ENCODE measurements around the gene HIRA. TPM values are rescaled to one million over a fixed set of nuclear protein-coding genes. Genes with fewer than 3 reads are reported as not detected.

Gene HIRA
- total RNA-seq, 4 donors from 2014 or later, result 14.8 to 23.0 (median 17.2) TPM

DNA sequence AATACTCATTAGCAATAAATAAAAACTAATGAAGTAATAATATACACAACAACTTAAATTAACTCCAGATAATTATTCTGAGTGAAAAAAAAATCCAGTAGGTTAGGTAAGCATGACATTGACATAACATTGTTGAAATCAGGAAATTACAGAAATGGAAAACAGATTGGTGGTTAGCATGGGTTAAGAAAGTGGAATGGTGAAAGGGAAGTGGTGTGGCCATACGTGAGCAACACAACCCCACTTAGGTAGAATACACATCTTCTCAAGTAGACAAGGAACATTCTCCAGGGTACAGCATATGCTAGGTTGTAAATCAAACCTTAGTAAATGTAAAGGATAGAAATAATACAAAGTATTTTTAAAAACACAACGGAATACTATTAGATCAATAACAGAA, 109.8 kb downstream of the HIRA start:
- TF ChIP-seq CTCF (IDR thresholded peaks at IDR 0.05; ENCODE audit: low read depth), result no peak

DNA sequence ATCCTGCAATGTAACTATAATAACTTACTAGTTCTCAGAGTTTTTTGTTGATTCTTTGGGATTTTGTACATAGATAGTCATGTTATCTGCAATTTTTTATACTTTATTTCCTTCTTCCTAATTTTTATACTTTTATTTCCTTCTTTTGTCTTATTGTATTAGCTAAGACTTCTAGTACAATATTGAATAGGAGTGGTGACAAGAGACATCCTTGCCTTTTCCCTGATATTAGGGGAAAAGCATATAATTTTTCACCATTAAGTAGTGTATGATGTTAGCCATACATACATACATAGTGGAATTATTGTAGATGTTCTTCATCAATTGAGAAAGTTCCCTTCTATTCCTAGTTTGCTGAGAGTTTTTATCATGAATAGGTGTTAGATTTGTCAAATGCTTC, 112.3 kb downstream of the HIRA start:
- TF ChIP-seq CTCF (IDR thresholded peaks at IDR 0.05; ENCODE audit: low read depth), result no peak

DNA sequence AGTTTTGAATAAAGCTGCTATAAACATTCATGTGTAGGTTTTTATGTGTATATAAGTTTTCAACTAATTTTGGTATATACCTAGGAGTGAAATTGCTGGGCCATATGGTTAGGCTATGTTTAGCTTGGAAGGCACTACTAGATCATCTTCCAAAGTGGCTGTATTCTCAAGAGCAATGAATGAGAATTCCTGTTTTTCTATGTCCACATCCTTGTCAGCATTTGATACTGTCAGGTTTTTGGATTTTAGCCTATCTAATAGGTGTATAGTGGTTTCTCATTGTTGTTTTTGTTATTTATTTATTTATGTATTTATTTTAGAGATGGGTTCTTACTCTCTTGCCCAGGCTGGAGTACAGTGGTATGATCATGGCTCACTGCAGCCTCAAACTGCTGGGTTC, 113.7 kb downstream of the HIRA start:
- TF ChIP-seq CTCF (IDR thresholded peaks at IDR 0.05; ENCODE audit: low read depth), result no peak

DNA sequence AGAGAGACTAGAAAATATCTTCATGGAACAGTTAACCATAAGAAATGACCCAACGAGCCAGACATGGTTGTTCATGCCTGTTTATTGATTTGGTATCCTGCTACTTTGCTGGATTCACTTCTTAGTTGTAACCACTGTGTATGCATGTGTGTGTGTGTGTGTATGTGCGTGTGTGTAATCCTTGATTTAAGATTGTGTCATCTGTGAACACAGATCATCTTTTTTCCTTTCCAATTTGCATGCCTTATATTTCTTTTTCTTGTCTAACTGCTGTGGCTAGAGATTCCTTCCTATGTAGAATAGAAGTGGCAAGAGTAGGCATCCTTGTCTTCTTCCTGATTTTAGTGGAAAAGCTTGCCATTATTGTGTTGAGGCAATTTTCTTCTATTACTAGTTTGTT, 123.7 kb downstream of the HIRA start:
- TF ChIP-seq CTCF (IDR thresholded peaks at IDR 0.05; ENCODE audit: low read depth), result no peak

DNA sequence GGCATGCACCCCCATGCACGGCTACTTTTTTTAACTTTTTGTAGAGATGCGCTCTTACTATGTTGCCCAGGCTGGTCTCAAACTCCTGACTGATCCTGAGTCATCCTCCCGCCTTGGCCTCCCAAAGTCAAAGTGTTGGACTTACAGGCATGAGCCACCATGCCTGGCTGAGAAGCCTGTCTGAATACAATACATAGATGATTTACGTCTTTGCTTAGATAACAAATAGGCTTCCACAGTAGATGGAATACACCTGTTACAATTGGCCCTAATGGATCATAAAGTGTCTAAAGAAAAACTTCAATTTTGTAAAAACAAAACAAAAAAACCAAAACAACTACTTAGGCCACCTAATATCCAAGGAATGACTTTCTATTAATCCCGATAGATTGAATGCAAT, 127.0 kb downstream of the HIRA start:
- no peak for TF ChIP-seq CTCF (IDR thresholded peaks at IDR 0.05; ENCODE audit: low read depth)

GRCh38 chr22:19303785-19304184, 127.7 kb downstream of the HIRA start:
- no peak for TF ChIP-seq CTCF (IDR thresholded peaks at IDR 0.05; ENCODE audit: low read depth)

GRCh38 chr22:19295733-19296132, 135.8 kb downstream of the HIRA start:
- TF ChIP-seq CTCF (IDR thresholded peaks at IDR 0.05; ENCODE audit: low read depth), result no peak
